Measurements from ENCODE around the gene IGF1R.

The IGF1R gene

DNA sequence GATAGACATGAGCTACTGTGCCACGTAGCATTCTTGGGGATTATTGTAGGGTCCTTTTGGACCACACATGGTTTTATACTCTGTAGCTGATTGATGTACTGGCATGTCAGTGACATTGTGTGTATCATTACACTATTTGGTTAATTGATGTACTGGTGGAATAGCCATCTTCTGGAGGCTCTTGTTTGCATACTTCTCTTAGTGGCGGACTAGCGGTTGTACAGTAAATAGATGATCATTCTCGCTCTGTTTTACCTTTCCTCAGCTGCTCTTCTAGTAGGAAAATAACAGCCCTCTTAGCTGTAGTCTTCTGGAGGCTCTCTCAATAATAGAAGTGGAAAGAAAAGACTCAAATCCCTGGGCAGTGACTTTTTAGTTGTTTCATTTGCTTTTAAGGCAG is 24.8 kb downstream of the IGF1R start:
- DNase-seq: no peak

DNA sequence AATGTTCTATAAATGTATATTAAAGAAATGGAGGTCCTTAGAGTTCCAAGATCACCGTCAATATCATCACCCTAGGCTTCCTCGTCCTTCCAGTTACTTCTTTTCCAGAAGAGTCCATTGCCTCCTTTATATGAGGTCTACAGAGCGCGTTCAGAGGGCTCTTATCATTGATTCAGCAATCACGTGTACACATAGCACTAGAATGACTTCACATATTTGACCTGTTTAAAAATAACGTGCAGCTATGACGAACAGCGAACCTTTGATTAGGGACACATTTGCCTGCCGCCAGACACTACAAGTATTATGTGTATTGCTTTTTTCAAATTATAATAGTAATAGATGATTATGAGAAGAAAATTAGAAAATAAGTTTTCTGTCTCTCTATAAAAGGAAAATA is 26.0 kb downstream of the IGF1R start:
- DNase-seq: no peak

DNA sequence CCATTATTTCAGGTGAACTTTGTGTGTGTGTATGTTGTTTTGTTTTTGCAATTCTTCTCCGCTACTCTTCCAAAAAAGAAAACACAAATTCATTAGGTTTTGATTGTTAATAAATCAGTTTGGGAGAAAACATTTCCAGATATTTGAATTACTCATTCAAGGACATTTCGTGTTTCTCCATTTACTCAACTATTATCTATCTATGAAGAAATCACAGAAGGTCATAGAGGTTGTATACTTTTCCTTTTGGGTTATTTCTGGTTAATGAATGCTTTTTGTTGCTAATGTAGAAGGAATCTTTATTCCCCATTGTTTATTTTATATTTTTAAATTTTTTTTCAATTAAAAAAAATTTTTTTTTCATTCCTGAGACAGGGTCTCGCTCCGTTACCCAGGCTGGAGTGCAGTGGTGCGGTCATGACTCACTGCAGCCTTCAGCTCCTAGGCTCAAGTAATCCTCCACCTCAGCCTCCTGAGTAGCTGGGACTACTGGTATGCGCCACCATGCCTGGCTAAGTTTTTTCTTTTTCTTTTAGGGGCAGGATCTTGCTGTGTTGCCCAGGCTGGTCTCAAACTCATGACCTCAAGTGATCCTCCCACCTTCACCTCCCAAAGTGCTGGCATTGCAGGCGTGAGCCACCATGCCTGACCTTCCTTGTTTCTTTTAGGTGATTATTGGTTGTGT is 28.4 kb downstream of the IGF1R start:
- DNase-seq: no peak

DNA sequence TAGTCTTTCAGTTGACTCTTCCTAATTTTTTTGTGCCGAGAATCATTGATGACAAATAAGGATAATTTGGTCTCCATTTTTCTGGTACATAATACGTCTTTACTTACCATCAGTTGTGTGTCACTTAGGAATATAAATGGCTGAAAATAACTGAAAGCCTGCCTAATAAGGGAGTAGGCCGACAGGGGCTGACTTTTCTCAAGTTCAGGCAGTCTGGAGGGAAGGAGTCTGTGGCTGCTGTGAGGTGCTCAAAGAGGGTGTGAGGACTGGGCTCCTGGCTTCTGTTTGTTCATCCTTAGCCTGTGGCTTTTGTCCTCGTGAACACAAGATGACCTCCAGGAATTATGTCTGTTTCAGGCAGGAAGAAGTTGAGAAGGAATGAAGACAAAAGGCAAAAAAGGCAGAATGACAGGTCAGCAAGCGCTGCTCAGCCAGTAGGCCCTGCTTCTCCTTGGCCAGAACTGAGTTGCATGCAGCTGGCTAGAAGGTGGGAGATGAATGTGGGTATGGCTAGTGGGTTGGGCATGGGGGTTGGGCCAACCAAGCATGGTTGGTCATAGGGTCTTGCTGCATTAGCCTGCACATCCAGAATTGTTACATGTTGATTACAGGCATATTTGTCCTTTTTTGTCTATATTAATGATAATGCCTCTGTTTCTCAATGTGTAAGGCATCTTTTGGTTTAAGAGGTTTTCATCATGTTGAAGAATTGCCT is 29.2 kb downstream of the IGF1R start:
- DNase-seq: no peak

DNA sequence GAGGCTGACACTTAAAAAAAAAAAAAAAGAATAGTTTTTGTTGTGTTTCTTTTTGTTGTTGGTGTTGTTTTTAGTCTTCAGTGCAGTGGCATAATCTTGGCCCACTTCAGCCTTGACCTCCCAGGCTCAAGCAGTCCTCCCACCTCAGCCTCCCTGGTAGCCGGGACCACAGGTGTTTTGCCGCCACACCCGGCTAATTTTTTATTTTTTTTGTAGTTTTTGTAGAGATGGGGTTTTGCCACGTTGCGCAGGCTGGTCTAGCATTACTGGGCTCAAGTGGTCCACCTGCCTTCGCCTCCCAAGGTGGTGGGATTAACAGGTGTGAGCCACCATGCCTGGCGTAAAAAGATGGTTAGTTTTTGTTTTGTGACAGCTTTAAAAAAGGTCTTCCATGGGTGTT is 30.1 kb downstream of the IGF1R start:
- DNase-seq: no peak

DNA sequence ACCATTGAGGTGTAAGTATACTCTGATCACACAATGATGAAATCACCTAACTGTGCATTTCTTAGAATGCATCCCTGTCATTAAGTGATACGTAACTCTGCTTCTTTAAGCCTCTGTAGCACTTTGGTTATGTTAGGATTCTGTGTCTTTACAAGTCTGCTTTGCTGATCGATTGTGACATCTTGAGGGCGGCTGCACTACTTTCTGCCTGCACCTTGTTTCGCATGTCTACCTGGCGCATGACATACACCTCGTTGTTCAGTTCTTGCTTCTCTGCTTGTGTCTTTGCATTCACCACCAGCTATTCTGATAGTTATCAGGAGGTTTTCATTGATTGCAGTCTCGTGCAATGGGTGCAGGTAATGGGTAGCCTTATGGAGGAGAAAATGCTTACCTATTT is 32.7 kb downstream of the IGF1R start:
- no peak for DNase-seq

DNA sequence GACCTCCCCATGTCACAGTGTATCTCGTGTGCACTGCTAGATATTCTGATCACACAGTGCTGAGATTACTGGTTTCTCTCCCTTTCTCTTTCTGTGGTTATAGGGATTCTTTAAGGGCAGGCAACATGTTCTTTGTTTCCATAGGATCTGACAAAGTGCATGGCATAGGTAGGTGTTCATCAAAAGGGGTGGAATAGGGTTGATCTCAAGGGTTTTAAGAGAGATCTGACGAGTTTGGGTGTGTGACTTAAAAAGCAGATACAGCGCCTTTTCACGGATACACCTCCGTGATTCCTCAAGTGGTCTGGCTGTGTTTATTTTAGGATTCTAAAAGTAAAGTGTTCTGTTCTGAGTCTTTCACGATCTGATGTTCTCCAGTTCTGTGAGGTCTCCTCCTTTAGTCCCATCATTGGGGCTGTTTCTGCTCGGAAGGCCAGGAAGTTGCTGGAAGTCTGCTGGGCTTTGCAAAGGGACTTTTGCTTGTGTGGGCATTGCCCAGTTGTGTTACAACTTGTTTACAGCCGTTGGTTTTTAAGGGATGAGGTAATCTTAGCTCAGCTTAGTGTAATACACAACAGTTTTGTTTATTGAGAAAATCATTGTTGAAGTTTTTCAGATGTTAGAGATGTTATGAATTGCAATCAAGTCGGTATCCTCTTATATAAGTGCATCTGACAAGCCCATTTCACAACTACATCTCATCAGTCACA is 34.8 kb downstream of the IGF1R start:
- DNase-seq: no peak

DNA sequence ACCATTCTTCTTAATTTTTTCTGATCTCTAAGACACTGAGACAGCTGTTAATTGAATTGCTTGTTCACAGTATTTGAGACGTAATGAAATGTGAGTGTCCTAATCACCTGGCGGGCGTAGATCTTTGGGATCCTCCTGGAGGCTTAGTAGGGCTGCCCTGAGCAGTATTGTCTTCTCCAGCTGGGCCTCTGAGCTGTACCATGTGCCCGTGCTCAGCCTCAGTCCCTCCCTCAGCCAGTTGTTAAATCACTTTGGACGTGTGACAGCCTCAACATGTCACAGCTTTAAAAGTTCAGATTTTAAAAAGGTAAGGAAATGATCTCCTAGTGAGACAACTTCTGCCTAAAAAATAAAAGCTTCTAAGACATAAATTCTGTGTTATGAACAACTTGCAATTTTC is 35.5 kb downstream of the IGF1R start:
- DNase-seq: no peak

DNA sequence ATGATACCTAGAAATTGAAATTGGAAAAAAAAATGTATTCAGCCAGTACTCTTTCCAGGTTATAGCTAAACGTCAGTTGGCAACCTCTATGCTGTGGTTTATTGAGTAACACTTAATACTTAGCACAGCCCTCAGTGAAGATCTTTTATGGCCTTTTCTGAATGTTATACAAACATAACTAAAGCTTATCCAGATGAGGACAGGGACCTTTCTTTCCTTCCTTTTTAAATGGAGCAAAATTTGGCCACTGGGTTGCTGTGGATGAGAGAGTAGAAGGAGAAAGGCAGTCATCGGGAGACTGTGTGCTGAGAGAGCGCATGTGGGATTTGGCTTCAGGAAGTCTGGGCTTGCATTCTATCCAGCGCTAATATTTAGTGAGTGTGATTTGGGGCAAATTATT is 36.1 kb downstream of the IGF1R start:
- DNase-seq: no peak

DNA sequence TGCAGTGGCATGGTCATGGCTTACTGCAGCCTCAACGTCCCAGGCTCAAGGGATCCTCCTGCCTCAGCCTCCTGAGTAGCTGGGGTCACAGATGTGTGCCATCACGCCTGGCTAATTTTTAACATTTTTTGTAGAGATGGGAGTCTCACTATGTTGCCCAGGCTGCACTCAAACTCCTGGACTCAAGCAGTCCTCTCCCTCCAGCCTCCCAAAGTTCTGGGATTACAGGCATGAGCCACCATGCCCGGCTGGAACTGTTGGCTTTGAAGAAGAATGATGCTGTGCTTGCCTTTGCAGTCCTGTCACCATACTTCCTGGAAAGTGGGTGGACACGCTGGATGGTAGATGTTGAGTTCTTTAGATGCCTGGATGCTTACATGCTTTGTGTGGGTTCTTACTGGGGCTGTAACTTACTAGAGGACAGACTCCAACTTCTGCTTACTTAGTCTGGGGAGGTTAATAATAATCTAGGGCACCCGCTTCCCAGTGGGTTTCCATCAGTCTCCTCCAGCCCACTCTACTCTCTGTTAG is 36.7 kb downstream of the IGF1R start:
- no peak for DNase-seq

DNA sequence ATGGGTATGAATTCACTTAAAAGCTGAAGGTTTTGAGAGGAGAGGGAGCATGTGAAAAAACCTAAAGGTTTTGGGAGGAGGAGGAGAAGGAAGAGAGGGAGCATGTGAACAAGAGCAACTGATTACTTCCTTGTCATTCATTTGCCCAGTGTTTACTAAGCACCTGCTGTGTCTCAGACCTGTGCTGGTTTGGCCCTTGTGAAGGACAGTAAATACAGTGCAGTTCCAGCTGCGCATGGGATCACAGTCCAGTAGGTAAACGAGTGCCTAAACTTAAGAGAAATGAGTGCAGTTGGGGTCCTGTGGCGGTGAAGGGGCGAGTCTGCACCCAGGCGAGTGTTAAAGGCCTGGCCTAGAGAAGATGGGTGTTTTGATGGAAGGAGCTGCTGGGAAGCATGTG is 38.6 kb downstream of the IGF1R start:
- no peak for DNase-seq

DNA sequence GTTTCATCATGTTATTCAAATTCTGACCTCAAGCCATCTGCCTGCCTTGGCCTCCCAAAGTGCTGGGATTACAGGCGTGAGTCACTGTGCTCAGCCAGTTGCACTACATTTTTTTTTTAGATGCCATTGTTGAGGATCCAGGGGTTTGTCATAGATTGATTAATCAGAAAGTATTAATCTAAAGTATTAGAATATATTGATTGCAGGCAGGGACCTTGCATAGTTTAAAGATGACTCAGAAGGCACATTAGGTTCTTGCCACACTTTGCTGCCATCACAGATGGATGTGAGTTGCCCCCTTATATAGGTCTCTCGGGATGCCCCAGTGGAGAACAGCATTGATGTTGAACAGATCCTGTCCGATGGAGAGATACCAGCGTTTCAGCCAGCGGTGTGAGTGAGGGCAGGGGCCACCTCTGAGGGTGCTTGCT is 41.1 kb downstream of the IGF1R start:
- no peak for DNase-seq

DNA sequence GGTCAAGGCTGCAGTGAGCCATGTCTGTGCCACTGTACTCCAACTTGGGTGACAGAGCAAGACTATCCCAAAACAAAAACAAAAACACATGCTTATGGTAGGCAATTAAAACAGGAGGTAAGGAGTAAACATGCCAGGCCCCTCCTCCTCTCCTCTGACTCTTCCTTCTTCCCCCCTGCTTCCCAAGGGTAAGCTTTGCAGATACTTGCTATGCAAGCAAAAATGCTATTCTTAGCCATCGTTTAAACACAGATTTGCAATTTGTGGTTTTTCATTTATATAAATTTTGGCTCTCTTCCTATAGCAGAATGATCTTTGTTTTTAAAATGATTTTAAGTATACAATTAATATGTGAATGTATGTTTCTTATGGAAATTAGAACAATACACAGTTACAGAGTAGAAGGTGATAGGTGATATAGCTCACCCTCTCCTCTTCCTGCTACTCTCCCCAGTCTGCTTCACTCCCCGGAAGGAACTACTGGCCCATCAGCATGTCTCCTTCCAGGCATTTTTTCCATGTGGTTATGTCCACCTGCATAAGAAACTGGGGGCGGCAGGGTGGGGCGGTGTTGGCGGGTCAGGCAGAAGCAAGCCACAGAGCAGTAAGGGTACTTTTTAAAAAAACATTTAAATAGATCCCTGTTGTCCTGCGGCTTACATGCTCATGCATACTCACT is 42.1 kb downstream of the IGF1R start:
- no peak for DNase-seq

DNA sequence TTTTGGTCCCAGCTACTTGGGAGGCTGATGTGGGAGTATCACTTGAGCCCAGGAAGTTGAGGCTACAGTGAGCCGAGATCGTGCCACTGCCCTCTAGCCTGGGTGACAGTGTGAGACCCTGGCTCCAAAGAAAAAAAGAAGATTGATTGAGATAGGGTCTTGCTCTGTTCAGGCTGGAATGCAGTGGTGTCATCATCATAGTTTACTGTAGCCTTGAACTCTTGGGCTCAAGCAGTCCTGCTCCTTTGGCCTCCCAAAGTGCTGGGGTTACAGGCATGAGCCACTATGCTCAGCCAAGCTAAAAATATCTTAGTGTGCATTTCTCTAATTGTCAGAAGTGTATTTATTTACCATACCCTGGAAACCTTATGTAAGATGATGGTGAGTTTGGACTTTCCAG is 43.9 kb downstream of the IGF1R start:
- no peak for DNase-seq

DNA sequence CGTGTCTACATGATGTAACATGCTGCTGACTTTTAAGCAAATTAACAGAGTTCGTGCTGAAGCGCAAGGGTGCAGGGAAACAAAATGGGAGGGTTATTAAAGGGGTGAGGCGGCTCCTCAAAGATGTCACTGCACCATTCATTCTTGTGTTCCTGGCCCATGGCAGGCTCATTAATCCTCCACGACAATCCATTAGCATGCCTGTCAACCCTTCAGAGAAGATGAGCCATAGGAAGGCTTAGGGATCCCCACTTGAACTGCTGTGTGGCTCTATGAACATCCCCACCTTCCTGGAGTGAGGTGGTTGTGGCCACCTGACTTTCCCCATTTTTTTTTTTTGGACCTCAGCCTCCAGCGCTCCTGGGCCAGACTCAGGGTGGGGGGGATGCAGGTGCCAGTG is 45.8 kb downstream of the IGF1R start:
- DNase-seq: peak; percentile 54

DNA sequence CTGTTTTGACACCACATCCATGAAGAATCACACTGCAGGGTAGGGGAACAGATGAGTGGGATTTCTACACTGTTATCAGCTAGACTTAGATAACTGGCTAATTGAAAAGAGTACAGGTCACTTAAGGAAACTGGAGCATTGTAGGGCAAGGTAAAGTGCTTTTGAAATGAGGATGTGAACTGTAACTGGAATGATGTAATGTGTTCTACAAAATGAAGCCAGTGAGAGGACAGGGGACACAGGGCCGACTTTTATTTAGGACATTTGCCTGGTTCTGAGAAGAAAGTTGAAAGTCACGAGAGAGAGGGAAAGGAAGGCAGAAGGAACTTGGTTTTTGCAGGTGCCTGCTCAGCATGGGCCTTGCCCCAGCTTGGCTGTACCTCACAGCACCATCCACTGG is 50.5 kb downstream of the IGF1R start:
- DNase-seq: no peak

DNA sequence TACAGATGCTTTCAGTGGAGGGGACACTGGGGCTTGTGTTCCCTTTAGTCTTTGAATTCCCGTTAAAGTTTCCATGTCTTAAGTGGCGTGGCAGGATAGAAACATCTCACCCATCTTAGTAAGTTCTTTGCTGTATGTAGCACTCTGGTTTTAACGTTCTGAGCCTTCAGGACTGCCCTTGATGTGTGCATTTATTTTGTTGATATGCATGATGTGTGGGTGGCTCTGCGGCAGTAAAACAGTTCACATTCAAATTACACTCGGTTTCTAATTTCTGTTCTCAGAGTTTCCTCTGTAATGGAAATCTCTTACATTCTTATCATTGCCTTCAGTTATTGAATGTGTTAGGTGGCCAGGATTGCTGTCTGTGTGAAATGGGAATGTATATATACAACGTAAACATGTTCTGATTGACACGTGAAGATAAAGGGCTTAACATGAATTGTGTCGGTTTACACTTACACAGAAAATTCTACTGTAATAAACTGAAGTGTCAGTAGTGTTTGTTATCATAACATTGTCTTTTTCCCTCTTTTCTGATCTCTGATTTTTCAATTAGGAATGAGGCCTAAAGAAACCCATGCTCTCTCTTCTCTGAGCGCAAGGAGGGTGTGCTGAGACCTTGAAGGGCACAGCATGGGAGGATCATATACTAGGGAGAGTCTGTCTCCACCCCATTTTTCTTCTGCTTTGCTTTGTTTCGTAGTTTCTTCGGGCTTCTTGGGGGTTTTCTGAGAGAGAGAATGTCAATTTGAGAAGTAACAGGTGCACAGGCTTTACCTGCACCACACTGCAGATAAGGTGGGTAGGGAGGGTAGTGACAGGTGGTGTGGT is 51.5 kb downstream of the IGF1R start:
- DNase-seq: peak; percentile 66

DNA sequence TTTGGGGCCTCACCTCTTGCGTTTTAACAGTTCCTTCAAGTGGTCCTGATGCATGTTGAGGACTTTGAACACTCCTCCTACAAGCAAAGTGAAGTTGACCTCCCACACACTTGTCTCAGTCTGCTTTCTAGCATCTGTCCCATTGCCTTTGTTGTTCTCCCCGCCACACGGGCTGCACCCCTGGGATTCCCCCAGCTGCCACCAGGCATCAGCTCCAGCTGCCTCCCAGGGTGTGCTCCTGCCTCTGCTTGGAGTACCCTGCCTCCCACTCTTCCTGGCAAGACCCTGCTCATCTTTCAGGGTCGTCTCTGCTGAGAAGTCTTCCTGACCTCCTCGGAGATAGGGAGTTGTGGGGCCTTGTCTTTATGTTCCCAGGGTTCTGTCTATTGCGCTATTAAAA is 52.2 kb downstream of the IGF1R start:
- peak; percentile 92 for DNase-seq

DNA sequence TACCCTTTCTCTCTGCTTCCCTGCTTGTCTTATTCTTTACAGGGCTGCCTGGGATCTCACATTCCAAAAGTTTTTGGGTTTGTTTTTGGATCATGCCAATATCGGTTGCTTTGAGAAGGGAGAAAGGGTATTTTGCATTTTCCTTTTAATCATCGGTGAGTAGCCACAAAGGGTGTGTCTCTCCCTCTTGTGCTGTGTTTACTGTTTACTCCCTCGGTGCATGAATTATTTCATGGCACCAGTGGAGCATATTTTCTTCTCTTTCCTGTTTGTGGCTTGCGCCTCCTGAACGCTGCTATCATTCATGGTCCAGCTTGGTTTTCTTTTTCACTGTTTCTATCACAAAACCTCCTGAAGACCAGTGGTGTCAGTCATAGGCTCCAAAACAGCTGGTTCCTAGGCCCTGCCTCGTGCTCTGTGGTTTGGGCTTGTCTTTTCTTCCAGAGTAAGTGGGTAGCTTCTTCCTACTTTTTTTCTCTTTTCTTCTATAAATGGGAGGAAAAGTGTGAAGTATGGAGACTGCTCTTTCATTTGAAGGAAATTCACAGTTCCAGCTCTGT is 54.9 kb downstream of the IGF1R start:
- no peak for DNase-seq

DNA sequence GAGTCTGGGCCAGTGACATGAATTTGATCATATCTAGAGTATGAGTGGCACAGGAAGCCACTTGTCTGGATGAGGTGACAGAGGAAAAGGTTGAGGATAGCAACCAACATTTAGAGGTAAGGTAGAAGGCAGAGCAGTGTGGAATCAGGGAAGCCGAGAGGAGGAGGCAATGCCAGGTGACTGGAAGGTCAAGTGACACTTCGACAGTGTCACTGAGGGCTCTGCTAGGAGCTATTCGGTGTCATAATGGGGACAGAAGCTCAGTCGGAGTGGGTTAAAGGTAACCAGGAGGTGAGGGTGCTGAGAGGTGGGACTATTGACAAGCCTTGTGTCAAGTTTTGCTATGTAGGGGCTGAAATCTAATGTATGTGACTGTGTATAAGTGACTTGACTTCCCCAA is 56.7 kb downstream of the IGF1R start:
- DNase-seq: no peak

DNA sequence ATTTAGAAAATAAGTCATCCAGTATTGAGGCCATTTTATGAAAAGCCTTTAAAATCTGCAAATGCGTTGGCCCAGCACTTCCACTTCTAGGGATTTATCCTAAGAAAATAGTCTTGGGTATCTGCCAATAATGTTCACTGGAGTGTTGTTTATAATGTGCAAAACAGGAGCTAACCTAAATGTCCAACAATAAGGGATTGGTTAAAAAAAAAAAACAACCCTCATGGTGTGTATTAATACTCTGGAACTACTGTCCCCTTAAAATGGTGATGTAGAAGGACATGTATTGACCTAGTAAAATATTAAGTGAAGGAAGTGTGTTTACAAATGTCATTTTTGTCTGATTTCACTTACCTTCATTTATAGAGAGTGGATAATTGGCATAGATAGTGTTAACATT is 58.0 kb downstream of the IGF1R start:
- no peak for DNase-seq

DNA sequence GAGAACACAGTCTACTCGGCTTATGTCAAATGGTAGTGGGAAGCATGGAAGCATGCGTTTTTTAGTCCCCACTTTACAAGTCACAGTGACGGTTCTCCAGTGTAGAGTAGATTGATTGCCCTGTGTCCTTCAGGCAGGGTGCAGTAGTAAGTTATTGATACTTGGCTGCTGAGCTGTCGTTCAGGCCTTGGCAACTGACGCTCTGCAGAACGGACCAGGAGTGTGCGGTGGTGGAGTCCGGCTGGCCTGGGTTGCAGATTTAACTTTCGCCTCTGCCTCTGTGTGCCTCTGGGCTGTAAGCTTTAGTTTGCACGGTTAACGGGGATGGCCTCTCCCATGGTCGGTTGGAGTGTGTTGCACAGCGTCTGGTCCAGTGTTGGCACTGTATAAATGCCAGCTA is 58.6 kb downstream of the IGF1R start:
- no peak for DNase-seq
